ENCODE data around the gene KCTD5.
"Not testable (repeated sequence)": the region's sequence is repeated elsewhere in the genome, so short reads cannot be mapped to it uniquely, and the experiment has no call there.

DNA sequence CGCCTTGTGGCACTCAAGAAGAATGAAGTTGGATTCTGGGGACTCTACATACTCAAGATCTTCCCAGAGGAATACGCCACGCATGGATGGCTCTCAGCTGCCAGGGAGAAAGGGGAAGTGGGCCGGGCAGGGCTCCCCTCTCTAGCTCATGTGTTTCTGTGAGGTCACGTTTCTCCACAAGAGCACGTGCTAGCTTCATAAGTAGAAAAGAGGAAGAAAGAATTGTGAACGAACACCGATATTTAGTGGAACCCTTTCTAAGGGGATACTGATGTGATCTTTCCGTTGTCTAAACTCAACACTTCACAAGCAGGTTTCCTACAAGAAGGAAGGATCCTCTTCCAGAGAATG lies 42.6 kb upstream of the KCTD5 start:
- TF ChIP-seq, protein P1, sequence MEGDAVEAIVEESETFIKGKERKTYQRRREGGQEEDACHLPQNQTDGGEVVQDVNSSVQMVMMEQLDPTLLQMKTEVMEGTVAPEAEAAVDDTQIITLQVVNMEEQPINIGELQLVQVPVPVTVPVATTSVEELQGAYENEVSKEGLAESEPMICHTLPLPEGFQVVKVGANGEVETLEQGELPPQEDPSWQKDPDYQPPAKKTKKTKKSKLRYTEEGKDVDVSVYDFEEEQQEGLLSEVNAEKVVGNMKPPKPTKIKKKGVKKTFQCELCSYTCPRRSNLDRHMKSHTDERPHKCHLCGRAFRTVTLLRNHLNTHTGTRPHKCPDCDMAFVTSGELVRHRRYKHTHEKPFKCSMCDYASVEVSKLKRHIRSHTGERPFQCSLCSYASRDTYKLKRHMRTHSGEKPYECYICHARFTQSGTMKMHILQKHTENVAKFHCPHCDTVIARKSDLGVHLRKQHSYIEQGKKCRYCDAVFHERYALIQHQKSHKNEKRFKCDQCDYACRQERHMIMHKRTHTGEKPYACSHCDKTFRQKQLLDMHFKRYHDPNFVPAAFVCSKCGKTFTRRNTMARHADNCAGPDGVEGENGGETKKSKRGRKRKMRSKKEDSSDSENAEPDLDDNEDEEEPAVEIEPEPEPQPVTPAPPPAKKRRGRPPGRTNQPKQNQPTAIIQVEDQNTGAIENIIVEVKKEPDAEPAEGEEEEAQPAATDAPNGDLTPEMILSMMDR (IDR thresholded peaks at IDR 0.05; ENCODE audit: insufficient read depth, low read length, poor library complexity, severe bottlenecking), result not testable (repeated sequence)
- not testable (repeated sequence) for TF ChIP-seq EZH2phosphoT487 (conservative IDR thresholded peaks at IDR 0.05; ENCODE audit: low read length)

Measured in SU-DHL-6 (cell line).